ENCODE measurements around the gene LYPD3. TPM values are rescaled to one million over a fixed set of nuclear protein-coding genes. Genes with fewer than 3 reads are reported as not detected.
A peak's percentile ranks its signal among the peaks of the same experiment; 100 is the strongest.

The LYPD3 gene
- total RNA-seq, 2 donors from 2014 or later, result 0.41 TPM; not detected in 1

DNA sequence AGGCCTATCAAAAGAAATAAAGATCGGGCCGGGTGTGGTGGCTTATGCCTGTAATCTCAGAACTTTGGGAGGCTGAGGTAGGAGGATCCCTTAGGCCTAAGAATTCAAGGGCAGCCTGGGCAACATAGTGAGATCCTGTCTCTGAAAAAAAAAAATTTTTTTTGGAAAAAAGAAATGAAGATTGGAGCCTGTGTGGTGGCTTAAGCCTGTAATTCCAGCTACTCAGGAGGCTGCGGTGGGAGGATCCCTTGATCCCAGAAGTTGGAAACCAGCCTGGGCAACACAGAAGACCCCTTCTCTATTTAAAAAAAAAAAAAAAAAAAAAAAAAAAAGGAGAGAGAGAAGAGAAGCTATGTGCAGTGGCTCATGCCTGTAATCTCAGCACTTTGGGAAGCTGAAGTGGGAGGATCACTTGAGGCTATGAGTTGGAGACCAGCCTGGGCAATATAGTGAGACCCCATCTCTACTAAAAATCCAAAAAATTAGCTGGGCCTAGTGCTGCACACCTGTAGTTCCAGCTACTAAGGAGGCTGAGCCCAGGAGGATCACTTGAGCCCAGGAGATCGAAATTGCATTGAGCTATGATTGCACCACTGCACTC lies 14.7 kb upstream of the LYPD3 start:
- DNase-seq (ENCODE audit: low spot score), result no peak
- no peaks in the 10 kb centered on the region for H3K27me3 ChIP-seq (replicated peaks; ENCODE audit: insufficient read depth)

DNA sequence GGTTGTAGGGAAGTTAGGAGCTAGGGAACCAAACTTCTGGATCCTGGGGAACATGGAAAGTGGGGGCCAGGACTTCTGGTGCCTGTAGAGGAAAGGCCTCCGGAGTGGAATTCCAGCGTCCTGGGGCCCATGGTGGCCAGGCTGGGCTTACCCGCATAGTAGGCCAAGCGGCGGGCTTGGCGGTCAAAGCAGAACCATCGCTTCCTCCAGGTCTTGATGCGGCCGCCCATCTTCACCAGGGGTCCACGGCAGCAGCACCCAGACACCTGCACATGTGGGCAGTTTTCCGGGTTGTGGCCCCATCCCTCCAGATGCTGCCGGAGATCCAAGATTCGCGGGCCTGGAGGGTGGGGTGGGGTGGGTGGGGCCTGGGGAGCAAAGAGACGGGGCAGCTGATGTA lies 13.8 kb upstream of the LYPD3 start:
- DNase-seq (ENCODE audit: low spot score) (no peak), ATAC-seq (ENCODE audit: insufficient number of reproducible peaks, low FRiP score, low read depth) (no peak)
- Histone ChIP-seq H3K4me3 (no peak overlapping the region), H3K27me3 (replicated peaks; ENCODE audit: insufficient read depth) (no peaks in the 10 kb centered on the region), H3K4me1 (ENCODE audit: control insufficient read depth in 1 of 2, low read depth in 2 of 2) (peaks cover 6% of the 10 kb centered on the region in 2 donors), H3K36me3 (no peaks in the 10 kb centered on the region), H3K27ac (no peak overlapping the region), H3K9me3 (no peaks in the 10 kb centered on the region)
- TF ChIP-seq, protein P1, sequence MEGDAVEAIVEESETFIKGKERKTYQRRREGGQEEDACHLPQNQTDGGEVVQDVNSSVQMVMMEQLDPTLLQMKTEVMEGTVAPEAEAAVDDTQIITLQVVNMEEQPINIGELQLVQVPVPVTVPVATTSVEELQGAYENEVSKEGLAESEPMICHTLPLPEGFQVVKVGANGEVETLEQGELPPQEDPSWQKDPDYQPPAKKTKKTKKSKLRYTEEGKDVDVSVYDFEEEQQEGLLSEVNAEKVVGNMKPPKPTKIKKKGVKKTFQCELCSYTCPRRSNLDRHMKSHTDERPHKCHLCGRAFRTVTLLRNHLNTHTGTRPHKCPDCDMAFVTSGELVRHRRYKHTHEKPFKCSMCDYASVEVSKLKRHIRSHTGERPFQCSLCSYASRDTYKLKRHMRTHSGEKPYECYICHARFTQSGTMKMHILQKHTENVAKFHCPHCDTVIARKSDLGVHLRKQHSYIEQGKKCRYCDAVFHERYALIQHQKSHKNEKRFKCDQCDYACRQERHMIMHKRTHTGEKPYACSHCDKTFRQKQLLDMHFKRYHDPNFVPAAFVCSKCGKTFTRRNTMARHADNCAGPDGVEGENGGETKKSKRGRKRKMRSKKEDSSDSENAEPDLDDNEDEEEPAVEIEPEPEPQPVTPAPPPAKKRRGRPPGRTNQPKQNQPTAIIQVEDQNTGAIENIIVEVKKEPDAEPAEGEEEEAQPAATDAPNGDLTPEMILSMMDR (IDR thresholded peaks at IDR 0.05), result no peak

More for the DNA sequence above, 14.7 kb upstream of the LYPD3 start:
- no peaks in the 10 kb centered on the region for H3K4me1 ChIP-seq (ENCODE audit: control insufficient read depth in 1 of 2, low read depth in 2 of 2)
- H3K36me3 ChIP-seq, result no peaks in the 10 kb centered on the region
- no peak overlapping the region for H3K4me3 ChIP-seq
- H3K27ac ChIP-seq, result no peak overlapping the region
- ATAC-seq (ENCODE audit: insufficient number of reproducible peaks, low FRiP score, low read depth), result no peak
- H3K9me3 ChIP-seq, result no peaks in the 10 kb centered on the region
- TF ChIP-seq, protein P1 (IDR thresholded peaks at IDR 0.05), result no peak

DNA sequence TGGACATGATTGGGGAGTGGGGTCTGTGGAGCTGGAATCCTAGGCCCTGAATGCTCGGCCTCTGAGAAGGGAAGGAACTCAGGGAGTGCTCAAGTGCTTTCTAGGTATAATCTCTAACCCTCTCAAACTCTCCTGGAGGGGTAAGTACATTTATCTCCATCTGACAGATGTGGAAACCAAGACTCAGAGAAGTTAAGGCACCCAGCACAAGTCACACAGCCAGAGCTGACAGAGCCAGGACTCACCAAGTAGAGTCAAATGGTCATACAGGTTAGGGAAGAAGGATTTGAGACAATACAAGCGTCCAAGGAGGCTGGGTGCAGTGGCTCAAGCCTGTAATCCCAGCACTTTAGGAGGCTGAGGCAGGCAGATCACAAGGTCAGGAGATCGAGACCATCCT lies 12.9 kb upstream of the LYPD3 start:
- Histone ChIP-seq H3K4me3 (no peak overlapping the region), H3K27ac (no peak overlapping the region), H3K27me3 (replicated peaks; ENCODE audit: insufficient read depth) (no peaks in the 10 kb centered on the region), H3K36me3 (no peaks in the 10 kb centered on the region), H3K4me1 (ENCODE audit: control insufficient read depth in 1 of 2, low read depth in 2 of 2) (peaks cover 6% of the 10 kb centered on the region in 2 donors), H3K9me3 (no peaks in the 10 kb centered on the region)
- no peak for ATAC-seq (ENCODE audit: insufficient number of reproducible peaks, low FRiP score, low read depth)
- DNase-seq (ENCODE audit: low spot score), result no peak
- TF ChIP-seq, protein P1 (IDR thresholded peaks at IDR 0.05), result no peak

DNA sequence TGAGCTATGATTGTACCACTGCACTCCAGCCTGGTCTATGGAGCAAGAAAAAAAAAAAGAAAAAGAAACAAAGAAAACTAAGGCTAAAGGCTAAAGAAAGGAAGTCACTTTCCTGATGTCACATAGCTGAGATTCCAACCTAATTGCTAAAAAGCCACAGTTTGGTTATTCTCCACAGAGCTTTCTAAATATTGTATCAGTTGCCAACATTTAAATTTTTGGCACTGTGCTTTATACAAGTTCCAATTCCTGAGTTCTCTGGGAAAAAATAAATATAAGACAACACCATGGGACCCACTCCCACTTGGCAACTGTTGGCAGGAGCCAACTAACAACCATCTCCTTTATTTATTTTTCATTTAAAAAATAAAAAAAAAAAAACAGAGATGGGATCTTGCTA lies 11.2 kb upstream of the LYPD3 start:
- peak overlapping the region in 1 of 2 donors; percentile 30 for H3K27ac ChIP-seq
- peaks cover 6% of the 10 kb centered on the region in 2 donors for H3K4me1 ChIP-seq (ENCODE audit: control insufficient read depth in 1 of 2, low read depth in 2 of 2)
- H3K27me3 ChIP-seq (replicated peaks; ENCODE audit: insufficient read depth), result no peaks in the 10 kb centered on the region
- H3K4me3 ChIP-seq, result no peak overlapping the region
- H3K36me3 ChIP-seq, result no peaks in the 10 kb centered on the region
- DNase-seq (ENCODE audit: low spot score) (no peak), ATAC-seq (ENCODE audit: insufficient number of reproducible peaks, low FRiP score, low read depth) (no peak)
- TF ChIP-seq, protein P1 (IDR thresholded peaks at IDR 0.05), result no peak
- no peaks in the 10 kb centered on the region for H3K9me3 ChIP-seq

DNA sequence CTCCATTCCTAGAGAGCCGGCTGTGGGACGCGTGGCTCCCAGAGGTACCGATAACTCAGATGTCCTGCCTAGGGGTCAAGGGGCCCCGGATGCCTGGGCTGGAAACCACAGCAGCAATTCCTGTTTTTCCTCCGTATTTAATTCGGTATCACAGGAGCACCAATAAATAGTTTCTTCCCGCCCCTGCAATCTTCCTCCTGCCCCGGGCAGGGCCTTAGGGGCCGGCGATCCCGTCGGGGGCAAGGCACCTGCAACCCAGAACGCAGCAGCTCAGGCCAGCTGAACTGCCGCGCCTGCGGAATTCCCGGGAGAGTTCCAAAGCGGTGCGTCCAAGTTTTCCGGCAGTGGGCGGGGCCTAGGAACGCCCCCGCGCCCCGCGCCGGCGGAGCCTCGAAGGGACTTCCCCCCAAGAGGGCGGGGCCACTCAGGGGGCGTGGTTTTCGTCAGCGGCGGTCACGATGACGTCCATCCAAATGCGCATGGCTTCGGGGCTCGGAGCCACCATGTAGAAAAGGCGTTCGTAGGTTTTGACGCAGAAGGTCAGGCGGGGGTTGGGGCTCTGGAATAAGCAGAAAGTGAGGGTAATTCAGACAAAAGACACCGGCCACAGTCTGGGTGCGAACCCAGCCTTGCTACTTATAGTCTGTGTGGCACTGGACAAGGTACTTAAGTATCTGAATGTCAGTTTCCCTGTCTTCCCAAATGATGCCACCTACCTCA lies 9.7 kb upstream of the LYPD3 start:
- TF ChIP-seq, protein P1 (IDR thresholded peaks at IDR 0.05), result no peak
- Histone ChIP-seq H3K4me1 (ENCODE audit: control insufficient read depth in 1 of 2, low read depth in 2 of 2) (peaks cover 6% of the 10 kb centered on the region in 2 donors), H3K27ac (peak overlapping the region; percentile 56 to 57), H3K4me3 (peak overlapping the region; percentile 72), H3K27me3 (replicated peaks; ENCODE audit: insufficient read depth) (no peaks in the 10 kb centered on the region), H3K36me3 (no peaks in the 10 kb centered on the region), H3K9me3 (no peaks in the 10 kb centered on the region)
- DNase-seq (ENCODE audit: low spot score) (peak; percentile 75), ATAC-seq (ENCODE audit: insufficient number of reproducible peaks, low FRiP score, low read depth) (peak; percentile 88)

Measured in thoracic aorta (tissue), 2 donors.